GM12873 (cell line): ENCODE results near the gene PHEX.

Experiments
- CTCF ChIP-seq: IDR thresholded peaks from 2 replicates; pipeline ENCODE4 v1.5.1; 2012; ENCODE audit warnings: low read depth, mild to moderate bottlenecking, moderate library complexity, low read length, control low read depth; ENCODE audit not compliant: insufficient read depth; ENCODE audit errors: missing control alignments

Gene PHEX

GRCh38 chrX:22220941-22221340 is 188.8 kb downstream of the PHEX start:
- TF ChIP-seq CTCF = no peak

GRCh38 chrX:22234380-22234779 is 202.3 kb downstream of the PHEX start:
- no peak for TF ChIP-seq CTCF

GRCh38 chrX:22237479-22237878 is 205.4 kb downstream of the PHEX start:
- TF ChIP-seq CTCF = no peak

GRCh38 chrX:22246620-22247019 is 214.5 kb downstream of the PHEX start:
- no peak for TF ChIP-seq CTCF

- no peak for TF ChIP-seq CTCF
Observed at GRCh38 chrX:22247169-22247568, 215.0 kb downstream of the PHEX start.

GRCh38 chrX:22248401-22248800 is 216.3 kb downstream of the PHEX start:
- no peak for TF ChIP-seq CTCF

- TF ChIP-seq CTCF = no peak
Observed at GRCh38 chrX:22249371-22249770, 217.2 kb downstream of the PHEX start.
